ENCODE results near the gene TRIM46. TPM values are rescaled to one million over a fixed set of nuclear protein-coding genes. Genes with fewer than 3 reads are reported as not detected.

TRIM46 gene
- polyA plus RNA-seq, 1 experiment = 2.9 TPM

DNA sequence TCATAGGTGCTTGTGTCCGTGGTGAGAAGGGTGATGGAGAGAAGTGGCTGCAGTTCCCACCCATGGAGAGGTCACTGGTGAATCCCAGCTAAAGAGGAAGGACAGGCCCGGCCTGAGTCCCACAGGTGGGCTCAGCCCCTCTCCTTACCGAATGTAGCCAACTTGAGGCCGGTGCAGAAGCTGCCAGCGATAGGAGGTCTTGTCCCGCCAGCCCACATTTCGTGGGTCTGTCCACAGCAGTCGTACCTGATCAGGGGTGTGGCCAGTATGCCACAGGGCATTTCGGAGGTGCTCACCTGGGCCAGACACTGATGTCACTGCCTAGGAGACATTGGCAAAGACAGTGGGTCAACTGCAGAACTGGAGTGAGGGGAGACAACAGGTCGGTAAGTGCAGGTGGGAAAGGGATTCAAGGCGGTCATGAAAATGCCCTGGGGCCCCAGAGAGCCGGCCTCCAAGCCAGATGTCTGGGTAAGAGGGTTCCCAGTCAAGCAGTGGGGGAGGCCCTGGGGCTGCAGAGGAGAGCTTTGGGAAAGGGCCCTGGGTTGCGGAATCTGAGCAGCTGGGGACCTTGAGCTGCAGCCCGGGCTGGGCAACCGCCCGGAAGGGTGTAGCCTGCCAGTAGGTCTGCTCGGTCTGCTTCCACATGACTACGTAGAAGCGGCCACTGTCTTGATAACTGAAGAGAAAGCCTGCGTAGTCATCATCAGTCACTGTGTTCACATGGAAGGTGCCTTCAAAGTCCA lies 23.4 kb downstream of the TRIM46 start:
- Histone ChIP-seq H3K9me3 (ENCODE audit: control insufficient read depth, insufficient read depth, low read length) (no peaks in the 10 kb centered on the region; the same call in 1 of the 2 replicates), H3K27me3 (ENCODE audit: control insufficient read depth, insufficient read depth, low read length) (no peaks in the 10 kb centered on the region), H3K4me3 (ENCODE audit: low read depth, low read length) (no peak overlapping the region), H3K27ac (ENCODE audit: low read depth, low read length) (no peak overlapping the region)
- ChIA-PET CTCF (interaction anchor here (0.5 to 1.4 kb wide), 3 partner anchors 10 to 652 kb away, joined by 3 to 5 read pairs (median 4); partner anchors contain the start of gene KRTCAP2), POLR2A (no interaction called here)
- TF ChIP-seq, protein P1, sequence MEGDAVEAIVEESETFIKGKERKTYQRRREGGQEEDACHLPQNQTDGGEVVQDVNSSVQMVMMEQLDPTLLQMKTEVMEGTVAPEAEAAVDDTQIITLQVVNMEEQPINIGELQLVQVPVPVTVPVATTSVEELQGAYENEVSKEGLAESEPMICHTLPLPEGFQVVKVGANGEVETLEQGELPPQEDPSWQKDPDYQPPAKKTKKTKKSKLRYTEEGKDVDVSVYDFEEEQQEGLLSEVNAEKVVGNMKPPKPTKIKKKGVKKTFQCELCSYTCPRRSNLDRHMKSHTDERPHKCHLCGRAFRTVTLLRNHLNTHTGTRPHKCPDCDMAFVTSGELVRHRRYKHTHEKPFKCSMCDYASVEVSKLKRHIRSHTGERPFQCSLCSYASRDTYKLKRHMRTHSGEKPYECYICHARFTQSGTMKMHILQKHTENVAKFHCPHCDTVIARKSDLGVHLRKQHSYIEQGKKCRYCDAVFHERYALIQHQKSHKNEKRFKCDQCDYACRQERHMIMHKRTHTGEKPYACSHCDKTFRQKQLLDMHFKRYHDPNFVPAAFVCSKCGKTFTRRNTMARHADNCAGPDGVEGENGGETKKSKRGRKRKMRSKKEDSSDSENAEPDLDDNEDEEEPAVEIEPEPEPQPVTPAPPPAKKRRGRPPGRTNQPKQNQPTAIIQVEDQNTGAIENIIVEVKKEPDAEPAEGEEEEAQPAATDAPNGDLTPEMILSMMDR (IDR thresholded peaks at IDR 0.05; ENCODE audit: low read depth, low read length) = no peak
- no peak for DNase-seq (ENCODE audit: low read depth, low spot score)

DNA sequence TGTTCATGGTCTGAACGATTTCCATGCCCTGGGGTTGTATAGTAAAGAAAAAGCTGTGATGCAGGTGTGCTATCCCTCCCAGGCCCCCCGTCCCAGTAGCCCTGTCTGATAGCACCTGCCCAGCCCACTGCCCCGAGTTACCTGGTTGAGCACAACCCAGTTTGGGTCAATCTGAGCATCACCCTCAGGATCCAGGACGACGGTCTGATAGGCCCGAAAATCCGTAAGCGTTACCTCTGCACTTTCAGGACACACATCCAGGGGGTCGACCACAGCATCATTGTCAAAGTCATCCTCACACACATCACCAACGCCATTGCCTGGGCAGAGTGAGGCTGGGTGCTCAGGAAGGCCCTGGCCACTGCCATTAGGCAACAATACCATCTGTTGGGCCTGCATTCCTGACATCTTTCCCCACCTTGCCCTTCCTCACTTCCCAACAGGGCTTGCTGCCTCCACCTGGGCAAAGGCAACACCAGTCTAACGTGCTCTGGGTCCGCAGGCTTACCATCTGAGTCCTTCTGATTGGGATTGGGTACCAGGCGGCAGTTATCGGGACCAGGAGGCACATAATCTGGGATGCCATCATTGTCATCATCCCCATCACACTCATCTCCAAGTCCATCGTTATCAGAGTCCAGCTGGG lies 24.4 kb downstream of the TRIM46 start:
- ChIA-PET CTCF (interaction anchor here (1.1 to 1.4 kb wide), 2 partner anchors 9 to 25 kb away, joined by 3 to 4 read pairs; partner anchors contain the start of gene KRTCAP2), POLR2A (no interaction called here)
- Histone ChIP-seq H3K27me3 (ENCODE audit: control insufficient read depth, insufficient read depth, low read length) (no peaks in the 10 kb centered on the region), H3K9me3 (ENCODE audit: control insufficient read depth, insufficient read depth, low read length) (no peaks in the 10 kb centered on the region; the same call in 1 of the 2 replicates), H3K27ac (ENCODE audit: low read depth, low read length) (no peak overlapping the region), H3K4me3 (ENCODE audit: low read depth, low read length) (no peak overlapping the region)
- TF ChIP-seq, protein P1 (IDR thresholded peaks at IDR 0.05; ENCODE audit: low read depth, low read length) = no peak
- DNase-seq (ENCODE audit: low read depth, low spot score) = no peak

DNA sequence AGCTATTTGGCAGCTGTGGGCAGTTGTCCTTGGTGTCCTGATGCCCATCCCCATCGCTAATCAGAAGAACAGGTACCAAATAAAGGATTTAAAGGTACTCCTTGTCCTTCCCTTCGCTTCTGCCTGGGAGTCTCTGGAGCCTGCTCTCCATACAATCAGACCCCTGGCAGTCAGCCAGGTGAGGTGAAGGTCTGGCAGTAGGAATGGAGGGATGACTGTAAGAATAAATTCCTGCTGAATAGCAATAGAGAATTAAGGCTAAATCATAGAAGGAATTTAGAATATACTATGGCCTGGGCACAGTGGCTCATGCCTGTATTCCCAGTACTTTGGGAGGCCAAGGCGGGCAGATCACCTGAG lies 24.9 kb downstream of the TRIM46 start:
- Histone ChIP-seq H3K9me3 (ENCODE audit: control insufficient read depth, insufficient read depth, low read length) (no peaks in the 10 kb centered on the region; the same call in 1 of the 2 replicates), H3K4me3 (ENCODE audit: low read depth, low read length) (no peak overlapping the region), H3K27ac (ENCODE audit: low read depth, low read length) (no peak overlapping the region), H3K27me3 (ENCODE audit: control insufficient read depth, insufficient read depth, low read length) (no peaks in the 10 kb centered on the region)
- TF ChIP-seq, protein P1 (IDR thresholded peaks at IDR 0.05; ENCODE audit: low read depth, low read length) = no peak
- no peak for DNase-seq (ENCODE audit: low read depth, low spot score)
- POLR2A ChIA-PET = interaction anchor here (0.7 to 0.8 kb wide), 2 partner anchors 55 to 78 kb away, joined by 3 to 4 read pairs; no protein-coding TSS in a partner anchor
- CTCF ChIA-PET = no interaction called here

DNA sequence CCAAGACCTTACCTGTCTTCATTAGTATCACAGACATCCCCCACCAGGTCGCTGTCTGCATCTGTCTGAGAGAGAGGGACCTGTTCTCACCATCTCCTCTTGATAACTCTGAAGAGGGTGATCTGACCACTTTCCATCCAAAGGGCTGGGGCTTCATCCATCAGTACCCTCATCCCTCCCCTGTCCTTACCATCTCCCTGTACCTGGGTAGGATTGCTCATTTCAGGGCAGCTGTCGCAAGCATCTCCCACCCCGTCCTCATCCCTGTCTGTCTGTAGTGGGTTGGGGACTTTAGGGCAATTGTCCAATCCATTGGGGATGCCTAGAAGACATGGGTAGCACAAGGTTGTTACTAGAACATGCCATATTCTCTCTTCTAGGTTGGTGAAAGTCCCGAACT lies 26.1 kb downstream of the TRIM46 start:
- CTCF ChIA-PET = no interaction called here
- H3K9me3 ChIP-seq (ENCODE audit: control insufficient read depth, insufficient read depth, low read length) = no peaks in the 10 kb centered on the region; the same call in 1 of the 2 replicates
- H3K4me3 ChIP-seq (ENCODE audit: low read depth, low read length) = no peak overlapping the region
- DNase-seq (ENCODE audit: low read depth, low spot score) = no peak
- H3K27ac ChIP-seq (ENCODE audit: low read depth, low read length) = no peak overlapping the region
- POLR2A ChIA-PET = no interaction called here
- TF ChIP-seq, protein P1 (IDR thresholded peaks at IDR 0.05; ENCODE audit: low read depth, low read length) = no peak
- no peaks in the 10 kb centered on the region for H3K27me3 ChIP-seq (ENCODE audit: control insufficient read depth, insufficient read depth, low read length)

DNA sequence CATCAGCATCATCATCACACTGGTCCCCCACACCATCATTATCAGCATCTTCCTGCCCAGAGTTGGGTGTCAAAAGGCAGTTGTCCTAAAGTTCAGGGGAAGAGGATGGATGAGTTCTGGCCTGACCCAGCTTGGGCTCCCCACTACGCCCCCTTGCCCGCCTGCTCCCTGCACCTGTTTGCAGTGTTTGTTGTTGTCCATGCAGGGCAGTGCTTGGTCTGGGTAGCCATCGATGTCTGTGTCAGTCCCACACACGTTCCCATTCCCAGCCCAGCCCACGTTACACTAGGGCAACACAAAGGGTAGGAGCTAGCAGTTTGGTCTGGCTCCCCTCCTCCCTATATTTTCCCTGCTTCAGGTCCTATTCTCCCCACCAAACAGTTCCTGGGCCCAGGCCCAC lies 27.3 kb downstream of the TRIM46 start:
- CTCF ChIA-PET = interaction anchor here (1.1 kb wide), 1 partner anchor 28 kb away, joined by 3 read pairs; the partner anchor contains the start of gene KRTCAP2
- no peaks in the 10 kb centered on the region; the same call in 1 of the 2 replicates for H3K9me3 ChIP-seq (ENCODE audit: control insufficient read depth, insufficient read depth, low read length)
- H3K27ac ChIP-seq (ENCODE audit: low read depth, low read length) = no peak overlapping the region
- no peak for DNase-seq (ENCODE audit: low read depth, low spot score)
- TF ChIP-seq, protein P1 (IDR thresholded peaks at IDR 0.05; ENCODE audit: low read depth, low read length) = no peak
- H3K4me3 ChIP-seq (ENCODE audit: low read depth, low read length) = no peak overlapping the region
- POLR2A ChIA-PET = no interaction called here
- no peaks in the 10 kb centered on the region for H3K27me3 ChIP-seq (ENCODE audit: control insufficient read depth, insufficient read depth, low read length)
